ENCODE measurements around the gene IRF7. TPM values are rescaled to one million over a fixed set of nuclear protein-coding genes. Genes with fewer than 3 reads are reported as not detected.
"Not testable (repeated sequence)": the region's sequence is repeated elsewhere in the genome, so short reads cannot be mapped to it uniquely, and the experiment has no call there.

Gene IRF7
- 42.8 and 45.3 TPM in 2 replicates for total RNA-seq

DNA sequence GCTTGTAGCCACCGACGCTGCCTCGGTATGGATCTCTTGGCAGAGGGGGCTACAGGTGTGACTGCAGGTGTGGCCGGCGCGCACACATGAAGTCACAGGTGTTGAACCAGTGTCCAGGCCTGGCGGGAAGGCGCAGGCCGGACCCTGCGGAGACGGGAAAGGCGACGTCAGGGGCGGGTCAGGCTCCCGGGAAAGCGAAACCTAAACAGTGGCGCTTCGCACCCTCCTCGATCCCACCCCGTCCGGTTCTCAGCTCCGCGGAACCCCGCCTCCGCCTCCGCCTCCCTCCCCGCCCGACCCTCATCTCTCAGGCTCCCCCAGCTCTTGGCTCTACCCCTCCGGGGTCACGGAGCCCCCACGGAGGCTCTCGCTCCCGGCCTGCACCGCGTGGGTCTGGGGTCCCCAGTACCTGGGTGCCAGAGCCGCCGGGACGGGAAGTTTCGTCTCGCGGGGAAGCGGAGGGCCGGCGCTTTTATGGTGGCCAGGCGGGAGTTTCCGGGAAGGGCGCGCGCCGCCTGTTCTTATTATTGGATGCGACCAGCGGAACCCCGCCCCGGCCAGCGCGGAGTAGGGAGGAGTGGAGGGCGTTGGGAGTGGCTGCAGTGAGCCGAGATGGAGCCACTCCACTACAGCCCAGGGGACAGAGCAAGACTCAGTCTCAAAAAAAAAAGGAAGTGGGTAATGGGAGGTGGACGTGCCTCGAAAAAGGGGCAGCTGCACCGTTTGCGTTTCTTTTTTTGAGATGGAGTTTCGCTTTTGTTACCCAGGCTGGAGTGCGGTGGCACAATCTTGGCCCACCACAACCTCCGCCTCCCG is at the start of gene IRF7:
IRF7 (minus strand) TSS at position 447 of the 816 bp plus-strand sequence. CDS start 586 bp downstream, outside the sequence.
- DNase-seq: peak; percentile 97
- peak within 1 kb of the TSS; percentile 89 for H3K4me3 Mint-ChIP-seq
- no peaks in the 10 kb centered on the region for H3K9me3 Mint-ChIP-seq
- H3K4me1 Mint-ChIP-seq: peaks cover 20% of the 10 kb centered on the region
- intact Hi-C loops (cut with micrococcal nuclease): loop anchor here (5.0 kb wide), 1 partner anchor 38 kb away; the partner anchor contains the start of gene PHRF1
- H3K36me3 Mint-ChIP-seq (ENCODE audit: low read depth): peaks cover 24% of the 10 kb centered on the region
- peak within 1 kb of the TSS; percentile 89 for H3K27ac Mint-ChIP-seq
- H3K27me3 Mint-ChIP-seq: no peaks in the 10 kb centered on the region

DNA sequence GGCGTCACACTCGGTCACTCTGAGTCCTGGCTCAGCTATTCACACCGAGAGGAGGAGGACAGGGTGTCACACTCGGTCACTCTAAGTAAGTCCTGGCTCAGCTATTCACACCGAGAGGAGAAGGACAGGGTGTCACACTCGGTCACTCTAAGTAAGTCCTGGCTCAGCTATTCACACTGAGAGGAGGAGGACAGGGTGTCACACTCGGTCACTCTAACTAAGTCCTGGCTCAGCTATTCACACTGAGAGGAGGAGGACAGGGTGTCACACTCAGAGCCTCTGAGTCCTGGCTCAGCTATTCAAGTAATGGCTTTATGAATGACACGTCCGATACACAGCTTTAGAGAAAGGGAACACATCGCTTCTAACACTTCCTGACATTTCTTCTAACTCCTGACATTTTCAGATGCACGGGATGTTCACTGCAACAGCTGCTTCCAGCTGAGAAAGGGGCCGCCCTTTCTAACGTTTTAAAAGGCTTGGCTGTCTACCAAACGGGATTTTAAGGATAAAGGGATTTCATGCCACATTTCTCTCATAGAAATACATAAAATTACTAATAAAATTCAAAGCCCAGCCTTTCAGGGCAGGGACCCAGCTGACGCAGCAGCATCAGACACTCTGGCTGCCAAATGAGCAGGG is 49.4 kb upstream of the IRF7 start:
- intact Hi-C loops (cut with micrococcal nuclease): no loop called here
- H3K4me1 Mint-ChIP-seq: peaks cover 2% of the 10 kb centered on the region
- no peak overlapping the region for H3K4me3 Mint-ChIP-seq
- H3K36me3 Mint-ChIP-seq (ENCODE audit: low read depth): peaks cover 12% of the 10 kb centered on the region
- no peaks in the 10 kb centered on the region for H3K27me3 Mint-ChIP-seq
- DNase-seq: no peak
- H3K9me3 Mint-ChIP-seq: no peaks in the 10 kb centered on the region
- H3K27ac Mint-ChIP-seq: no peak overlapping the region

DNA sequence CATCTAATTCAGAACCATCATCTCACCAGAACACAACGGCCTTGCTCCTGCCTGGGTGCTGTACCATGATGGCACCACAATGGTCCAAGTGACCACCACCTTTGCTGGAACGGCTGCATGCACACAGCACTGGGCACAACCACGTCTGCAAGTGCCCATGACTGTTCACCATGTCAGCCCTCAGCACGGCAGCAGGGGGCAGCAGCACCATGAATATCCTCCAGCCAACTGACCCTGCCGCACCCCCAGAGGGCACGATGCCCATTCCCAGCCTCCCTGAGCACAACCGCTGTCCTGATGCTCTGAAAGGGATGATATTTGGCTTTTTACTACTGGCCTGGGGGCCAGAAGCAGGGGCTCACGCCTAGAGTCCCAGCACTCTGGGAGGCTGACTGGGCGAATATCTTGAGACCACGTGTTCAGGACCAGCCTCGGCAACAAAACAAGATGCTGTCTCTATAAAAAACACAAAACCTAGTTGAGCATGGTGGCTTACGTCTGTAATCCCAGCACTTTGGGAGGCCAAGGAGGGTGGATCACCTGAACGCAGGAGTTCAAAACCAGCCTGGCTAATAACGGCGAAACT is 47.0 kb upstream of the IRF7 start:
- Mint-ChIP-seq H3K4me1 (peaks cover 2% of the 10 kb centered on the region), H3K27me3 (no peaks in the 10 kb centered on the region), H3K27ac (no peak overlapping the region), H3K9me3 (no peaks in the 10 kb centered on the region), H3K36me3 (ENCODE audit: low read depth) (peaks cover 11% of the 10 kb centered on the region), H3K4me3 (no peak overlapping the region)
- intact Hi-C loops (cut with micrococcal nuclease): loop anchor here (1.0 kb wide), 1 partner anchor 61 kb away; no protein-coding TSS in a partner anchor
- peak; percentile 81 for DNase-seq

DNA sequence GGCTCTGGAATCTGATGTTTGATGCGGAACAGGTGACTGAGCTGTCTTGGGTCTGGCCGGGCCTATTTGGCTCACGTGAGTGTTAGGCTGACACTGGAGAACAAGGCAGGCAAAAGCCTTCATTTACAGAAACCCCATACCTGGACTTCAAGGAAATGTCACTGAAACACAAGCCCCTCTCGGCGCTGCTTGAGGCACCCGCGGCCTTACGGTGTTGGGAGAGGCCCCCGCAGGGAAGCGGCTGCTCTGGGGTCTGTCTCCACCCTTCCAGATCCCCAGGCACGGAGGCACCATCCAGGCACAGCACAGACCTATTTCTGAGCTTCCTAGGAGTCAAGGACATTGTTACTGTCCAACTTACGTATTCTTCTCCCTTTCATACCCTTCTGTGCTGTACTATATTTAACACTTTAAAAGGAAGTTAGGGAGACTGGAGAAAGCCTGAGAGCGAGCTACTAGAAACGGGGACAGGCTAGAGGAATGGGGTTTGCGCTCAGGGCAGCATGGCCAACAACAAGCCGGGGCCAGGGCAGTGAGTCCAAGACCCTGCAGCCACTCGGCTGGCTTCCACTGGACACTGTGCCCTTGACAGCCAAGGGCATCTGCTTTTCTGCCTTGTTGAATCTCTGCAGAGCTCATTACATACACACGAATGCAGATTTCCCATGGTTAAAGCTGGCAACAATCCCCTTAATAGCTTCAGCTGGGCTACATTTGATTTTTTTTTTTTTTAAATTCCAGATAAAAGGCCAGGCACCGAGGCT is 45.1 kb upstream of the IRF7 start:
- intact Hi-C loops (cut with micrococcal nuclease): no loop called here

DNA sequence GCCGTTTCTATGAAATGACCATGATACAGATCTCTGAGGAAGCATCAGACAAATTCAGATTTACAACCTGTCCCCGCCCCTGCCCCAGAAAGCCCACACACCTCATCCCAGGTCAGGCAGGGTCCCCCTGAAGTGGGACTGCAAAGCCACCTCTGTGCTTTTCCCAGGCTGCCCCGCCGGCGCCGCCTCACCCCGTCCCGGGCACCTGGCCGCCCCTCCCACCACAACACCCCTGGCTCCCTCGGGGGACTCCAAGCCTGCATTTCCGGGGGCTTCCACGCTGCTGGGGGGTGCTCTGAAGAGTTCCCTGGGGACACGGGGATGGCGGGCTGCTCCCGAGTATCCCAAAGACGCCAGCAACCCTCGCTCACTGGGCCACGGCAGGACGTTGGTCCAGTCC is 44.5 kb upstream of the IRF7 start:
- intact Hi-C loops (cut with micrococcal nuclease): no loop called here
- no peak for DNase-seq
- peaks cover 12% of the 10 kb centered on the region for H3K36me3 Mint-ChIP-seq (ENCODE audit: low read depth)
- no peak overlapping the region for H3K27ac Mint-ChIP-seq
- H3K4me3 Mint-ChIP-seq: no peak overlapping the region
- peaks cover 2% of the 10 kb centered on the region for H3K4me1 Mint-ChIP-seq
- H3K27me3 Mint-ChIP-seq: no peaks in the 10 kb centered on the region
- no peaks in the 10 kb centered on the region for H3K9me3 Mint-ChIP-seq

More for the DNA sequence above, 45.1 kb upstream of the IRF7 start:
- no peak for DNase-seq
- Mint-ChIP-seq H3K4me1 (peaks cover 2% of the 10 kb centered on the region), H3K27me3 (no peaks in the 10 kb centered on the region), H3K9me3 (no peaks in the 10 kb centered on the region), H3K36me3 (ENCODE audit: low read depth) (peaks cover 12% of the 10 kb centered on the region), H3K4me3 (no peak overlapping the region), H3K27ac (no peak overlapping the region)

DNA sequence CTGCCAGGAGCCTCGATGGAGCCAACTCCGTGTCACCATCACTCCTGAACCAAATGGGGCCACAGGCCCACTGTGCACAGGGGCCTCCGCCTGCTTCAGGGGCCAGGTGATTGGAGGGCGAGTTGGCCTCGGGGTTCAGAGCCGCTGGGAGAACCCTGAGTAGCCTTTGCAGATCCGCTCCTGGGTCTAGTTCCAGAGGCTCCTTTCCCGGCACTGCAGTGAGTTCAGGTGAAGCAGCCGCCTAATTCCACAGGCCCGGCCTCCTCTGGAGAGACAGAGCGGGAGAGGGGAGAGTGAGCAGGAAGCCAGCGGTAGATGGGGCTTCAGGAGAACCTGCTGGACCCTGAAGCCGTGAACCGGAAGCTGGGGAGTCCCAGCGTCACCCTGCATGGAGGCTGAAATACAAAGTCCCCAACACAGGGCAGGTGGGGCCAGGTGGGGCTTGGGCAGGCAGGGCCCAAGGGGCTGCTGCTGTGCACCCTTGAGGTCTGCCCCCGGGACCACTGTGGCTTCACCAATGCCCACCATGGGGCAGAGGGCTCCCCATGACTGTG is 43.9 kb upstream of the IRF7 start:
- Mint-ChIP-seq H3K9me3 (no peaks in the 10 kb centered on the region), H3K27ac (no peak overlapping the region), H3K4me1 (peaks cover 2% of the 10 kb centered on the region), H3K4me3 (no peak overlapping the region), H3K36me3 (ENCODE audit: low read depth) (peaks cover 14% of the 10 kb centered on the region), H3K27me3 (no peaks in the 10 kb centered on the region)
- no peak for DNase-seq
- intact Hi-C loops (cut with micrococcal nuclease): no loop called here

DNA sequence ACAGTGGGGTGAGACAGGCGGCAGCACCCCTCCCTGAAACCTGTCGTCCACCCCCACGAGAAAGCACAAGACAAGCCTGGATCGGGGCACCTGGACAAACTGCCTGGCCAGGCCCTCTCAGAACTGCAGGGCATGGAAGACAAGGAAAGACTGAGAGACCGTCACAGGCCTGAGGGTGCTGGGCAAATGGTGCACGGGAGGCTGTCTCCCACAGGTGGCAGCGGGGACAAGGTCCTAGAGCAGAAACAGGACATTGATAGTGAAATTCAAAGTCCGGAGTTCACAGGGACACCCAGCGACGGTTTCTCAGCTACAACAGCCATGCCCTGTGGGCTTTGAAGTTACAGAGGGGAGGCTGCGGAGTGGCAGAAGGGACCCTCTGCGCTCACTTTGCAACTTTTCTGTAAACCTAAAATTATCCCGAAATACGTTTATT is 42.0 kb upstream of the IRF7 start:
- H3K36me3 Mint-ChIP-seq (ENCODE audit: low read depth): peaks cover 16% of the 10 kb centered on the region
- no peak overlapping the region for H3K27ac Mint-ChIP-seq
- H3K4me3 Mint-ChIP-seq: no peak overlapping the region
- no peaks in the 10 kb centered on the region for H3K9me3 Mint-ChIP-seq
- no peak for DNase-seq
- intact Hi-C loops (cut with micrococcal nuclease): no loop called here
- no peaks in the 10 kb centered on the region for H3K27me3 Mint-ChIP-seq
- H3K4me1 Mint-ChIP-seq: peaks cover 2% of the 10 kb centered on the region

DNA sequence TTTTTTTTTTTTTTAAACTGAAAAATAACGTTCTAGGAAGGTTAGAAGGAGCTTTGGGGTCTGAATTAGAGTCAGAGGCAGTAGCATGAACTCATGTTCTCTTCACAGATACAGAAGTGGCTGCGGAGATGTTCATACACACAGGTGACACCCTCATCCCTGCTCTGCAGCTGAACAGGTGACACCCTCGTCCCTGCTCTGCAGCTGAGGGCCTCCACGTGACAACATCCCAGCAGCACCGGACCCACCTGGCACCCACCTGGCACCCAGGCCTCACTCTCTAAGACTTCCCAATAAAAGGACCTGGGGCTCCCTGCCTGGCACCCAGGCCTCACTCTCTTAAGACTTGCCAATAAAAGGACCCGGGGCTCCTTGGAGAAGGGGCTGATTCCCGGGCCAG is 41.1 kb upstream of the IRF7 start:
- Mint-ChIP-seq H3K27me3 (no peaks in the 10 kb centered on the region), H3K4me3 (no peak overlapping the region), H3K27ac (no peak overlapping the region), H3K4me1 (no peaks in the 10 kb centered on the region), H3K36me3 (ENCODE audit: low read depth) (peaks cover 18% of the 10 kb centered on the region), H3K9me3 (no peaks in the 10 kb centered on the region)
- intact Hi-C loops (cut with micrococcal nuclease): no loop called here
- no peak for DNase-seq

DNA sequence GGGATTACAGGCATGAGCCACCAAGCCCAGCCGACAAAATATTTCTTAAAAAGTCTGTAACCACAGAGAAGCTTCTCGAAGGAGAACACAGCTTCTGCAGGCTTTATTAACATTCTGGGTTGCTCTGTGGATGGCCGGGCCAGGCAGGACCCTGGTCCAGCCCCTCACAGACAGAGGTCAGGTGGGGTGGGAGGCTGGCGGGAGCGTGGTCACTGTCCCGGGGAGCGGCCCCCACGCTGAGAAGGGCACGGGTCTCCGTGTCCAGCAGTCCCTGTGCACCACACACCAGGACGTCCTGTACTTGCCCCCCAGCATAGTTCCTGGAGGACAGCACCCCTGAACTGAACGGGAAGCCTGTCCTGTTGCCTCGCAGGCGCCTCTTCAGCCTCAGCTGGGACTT is 40.7 kb upstream of the IRF7 start:
- H3K9me3 Mint-ChIP-seq: no peaks in the 10 kb centered on the region
- no peak overlapping the region for H3K4me3 Mint-ChIP-seq
- no peak overlapping the region for H3K27ac Mint-ChIP-seq
- H3K27me3 Mint-ChIP-seq: no peaks in the 10 kb centered on the region
- H3K36me3 Mint-ChIP-seq (ENCODE audit: low read depth): peaks cover 22% of the 10 kb centered on the region
- no peak for DNase-seq
- H3K4me1 Mint-ChIP-seq: no peaks in the 10 kb centered on the region
- intact Hi-C loops (cut with micrococcal nuclease): no loop called here

DNA sequence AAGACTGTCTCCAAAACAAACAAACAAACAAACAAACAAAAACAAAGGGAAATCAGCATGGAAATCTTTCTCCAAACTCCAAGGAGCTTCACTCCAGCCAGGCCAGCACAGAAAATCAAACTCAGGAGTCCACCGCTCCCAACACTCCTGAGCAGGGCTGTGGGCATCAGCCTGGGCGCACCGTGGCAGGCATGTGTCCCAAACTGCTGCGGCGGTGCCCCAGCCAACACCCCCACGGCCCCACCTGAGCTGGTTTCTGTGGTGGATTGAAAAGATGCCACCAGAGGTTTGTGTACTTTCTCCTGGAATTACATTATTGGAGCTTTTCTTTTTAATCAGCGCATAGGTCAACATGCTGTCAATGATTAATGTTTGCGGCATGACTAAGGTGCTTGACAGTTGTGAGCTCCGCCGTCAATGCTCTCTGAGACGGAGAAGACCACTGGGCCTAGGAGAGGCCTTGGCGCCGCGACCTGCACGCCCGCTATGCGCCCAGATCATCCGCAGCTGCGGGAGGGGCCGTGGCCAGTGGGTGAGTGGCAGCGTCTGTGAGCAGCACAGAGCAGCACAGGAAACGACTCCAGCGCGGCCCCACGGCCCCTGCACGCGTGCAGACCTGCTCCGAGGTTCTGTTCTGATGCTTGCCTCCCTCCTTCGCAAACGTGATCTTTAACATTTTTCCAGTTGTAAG is 39.4 kb upstream of the IRF7 start:
- no peak overlapping the region for H3K27ac Mint-ChIP-seq
- no peak overlapping the region for H3K4me3 Mint-ChIP-seq
- no peaks in the 10 kb centered on the region for H3K9me3 Mint-ChIP-seq
- no peaks in the 10 kb centered on the region for H3K4me1 Mint-ChIP-seq
- peaks cover 27% of the 10 kb centered on the region for H3K36me3 Mint-ChIP-seq (ENCODE audit: low read depth)
- no peak for DNase-seq
- H3K27me3 Mint-ChIP-seq: no peaks in the 10 kb centered on the region
- intact Hi-C loops (cut with micrococcal nuclease): no loop called here

DNA sequence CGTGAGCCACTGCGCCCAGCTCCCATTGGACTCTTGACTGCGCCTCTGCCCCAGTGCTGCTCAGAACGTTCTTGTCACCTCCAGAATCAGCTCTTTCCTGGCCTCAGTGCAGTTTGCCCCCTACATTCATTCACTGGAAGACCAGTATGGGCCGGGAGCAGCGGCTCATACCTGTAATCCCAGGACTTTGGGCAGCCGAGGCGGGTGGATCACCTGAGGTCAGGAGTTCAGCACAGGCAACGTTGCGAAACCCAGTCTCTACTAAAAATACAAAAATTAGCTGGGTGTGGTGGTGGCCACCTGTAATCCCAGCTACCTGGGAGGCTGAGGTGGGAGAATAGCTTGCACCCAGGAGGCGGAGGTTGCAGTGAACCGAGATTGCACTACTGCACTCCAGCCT is 38.7 kb upstream of the IRF7 start:
- DNase-seq; H3K27ac Mint-ChIP-seq; H3K4me3 Mint-ChIP-seq; H3K4me1 Mint-ChIP-seq; H3K9me3 Mint-ChIP-seq; H3K27me3 Mint-ChIP-seq; intact Hi-C loops (cut with micrococcal nuclease): not testable (repeated sequence)
- H3K36me3 Mint-ChIP-seq (ENCODE audit: low read depth): peaks cover 28% of the 10 kb centered on the region

DNA sequence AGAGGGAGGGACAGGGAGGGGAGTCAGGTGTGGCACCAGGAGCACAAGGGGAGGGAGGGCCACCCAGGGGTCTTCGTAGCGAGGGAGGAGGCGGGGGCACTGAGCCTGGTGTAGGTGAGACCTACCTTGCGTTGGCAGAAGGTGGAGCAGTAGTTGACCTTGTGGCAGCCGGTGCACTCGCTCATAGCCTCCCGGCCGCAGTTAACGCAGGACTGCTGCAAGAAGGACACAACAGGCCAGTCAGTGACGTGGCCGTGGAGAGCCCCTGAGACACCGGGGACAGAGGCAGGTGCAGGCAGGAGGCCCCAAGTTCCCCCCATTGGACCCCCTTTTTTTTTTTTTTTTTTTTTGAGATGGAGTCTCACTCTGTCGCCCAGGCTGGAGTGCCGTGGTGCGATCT is 38.1 kb upstream of the IRF7 start:
- Mint-ChIP-seq H3K27me3 (no peaks in the 10 kb centered on the region), H3K27ac (no peak overlapping the region), H3K9me3 (no peaks in the 10 kb centered on the region), H3K4me1 (no peaks in the 10 kb centered on the region), H3K4me3 (no peak overlapping the region), H3K36me3 (ENCODE audit: low read depth) (peaks cover 28% of the 10 kb centered on the region)
- intact Hi-C loops (cut with micrococcal nuclease): no loop called here
- no peak for DNase-seq

DNA sequence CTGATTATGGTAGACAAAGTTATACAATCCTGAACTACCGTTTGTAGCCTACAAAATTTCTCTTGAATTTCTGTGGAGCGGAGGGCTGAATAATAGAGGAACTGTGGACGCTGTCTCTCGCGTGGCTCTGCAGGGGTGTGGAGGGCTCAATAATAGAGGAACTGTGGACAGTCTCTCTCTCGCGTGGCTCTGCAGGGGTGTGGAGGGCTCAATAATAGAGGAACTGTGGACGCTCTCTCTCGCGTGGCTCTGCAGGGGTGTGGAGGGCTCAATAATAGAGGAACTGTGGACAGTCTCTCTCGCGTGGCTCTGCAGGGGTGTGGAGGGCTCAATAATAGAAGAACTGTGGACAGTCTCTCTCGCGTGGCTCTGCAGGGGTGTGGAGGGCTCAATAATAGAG is 37.4 kb upstream of the IRF7 start:
- H3K27ac Mint-ChIP-seq; H3K4me3 Mint-ChIP-seq; H3K4me1 Mint-ChIP-seq; DNase-seq; H3K9me3 Mint-ChIP-seq; H3K27me3 Mint-ChIP-seq; intact Hi-C loops (cut with micrococcal nuclease): not testable (repeated sequence)
- peaks cover 28% of the 10 kb centered on the region for H3K36me3 Mint-ChIP-seq (ENCODE audit: low read depth)
